HG02759 (cell line): ENCODE data around the gene NCOA3.

ENCODE experiments used
- ATAC-seq: cut with Tn5 transposase; IDR thresholded peaks from one replicate; pipeline ENCODE4 v1.9.1; 2021; ENCODE audit warnings: mild to moderate bottlenecking, moderate library complexity; ENCODE audit not compliant: unreplicated experiment

NCOA3 gene

GRCh38 chr20:47675190-47676142 lies 173.8 kb downstream of the NCOA3 start:
- ATAC-seq, result no peak

- ATAC-seq, result no peak
Observed at GRCh38 chr20:47676219-47676721, 174.6 kb downstream of the NCOA3 start.

GRCh38 chr20:47676912-47677634 lies 175.4 kb downstream of the NCOA3 start:
- ATAC-seq, result no peak

GRCh38 chr20:47677635-47678453 lies 176.2 kb downstream of the NCOA3 start:
- ATAC-seq, result no peak

GRCh38 chr20:47678536-47678935 lies 176.8 kb downstream of the NCOA3 start:
- no peak for ATAC-seq

- ATAC-seq, result no peak
Observed at GRCh38 chr20:47679462-47679861, 177.8 kb downstream of the NCOA3 start.

GRCh38 chr20:47680804-47681529 lies 179.3 kb downstream of the NCOA3 start:
- no peak for ATAC-seq

- ATAC-seq, result no peak
Observed at GRCh38 chr20:47682028-47682783, 180.5 kb downstream of the NCOA3 start.

- no peak for ATAC-seq
Observed at GRCh38 chr20:47682916-47683315, 181.2 kb downstream of the NCOA3 start.

GRCh38 chr20:47684306-47685080 lies 182.8 kb downstream of the NCOA3 start:
- ATAC-seq, result no peak

- no peak for ATAC-seq
Observed at GRCh38 chr20:47686545-47686944, 184.9 kb downstream of the NCOA3 start.

GRCh38 chr20:47687095-47687987 lies 185.7 kb downstream of the NCOA3 start:
- no peak for ATAC-seq

GRCh38 chr20:47688385-47689381 lies 187.0 kb downstream of the NCOA3 start:
- ATAC-seq, result no peak

- no peak for ATAC-seq
Observed at GRCh38 chr20:47689731-47690130, 188.0 kb downstream of the NCOA3 start.

- no peak for ATAC-seq
Observed at GRCh38 chr20:47691625-47692024, 189.9 kb downstream of the NCOA3 start.

GRCh38 chr20:47694021-47694818 lies 192.5 kb downstream of the NCOA3 start:
- ATAC-seq, result no peak
